BLaER1 (cell line): ENCODE results near the gene C1orf21.

Experiments
- H3K27ac ChIP-seq: shearing (Covaris generic); formaldehyde crosslinking; 2 replicates; pipeline ENCODE4 v1.8.1; 2022
- H3K27me3 ChIP-seq: shearing (Covaris generic); formaldehyde crosslinking; 2 replicates; pipeline ENCODE4 v1.8.1; 2022
- H3K36me3 ChIP-seq: shearing (Covaris generic); formaldehyde crosslinking; 2 replicates; pipeline ENCODE4 v1.8.1; 2022
- H3K4me1 ChIP-seq: shearing (Covaris generic); formaldehyde crosslinking; 2 replicates; pipeline ENCODE4 v1.8.1; 2022
- H3K4me2 ChIP-seq: shearing (Covaris generic); formaldehyde crosslinking; 2 replicates; pipeline ENCODE4 v1.8.1; 2022
- H3K4me3 ChIP-seq: shearing (Covaris generic); formaldehyde crosslinking; 2 replicates; pipeline ENCODE4 v1.8.1; 2022
- H3K9ac ChIP-seq: shearing (Covaris generic); formaldehyde crosslinking; 2 replicates; pipeline ENCODE4 v1.8.1; 2022
- H3K9me3 ChIP-seq: shearing (Covaris generic); formaldehyde crosslinking; 2 replicates; pipeline ENCODE4 v1.8.1; 2022
- H4K20me1 ChIP-seq: shearing (Covaris generic); formaldehyde crosslinking; 2 replicates; pipeline ENCODE4 v1.8.1; 2022
- Cebpa-rat ChIP-seq: shearing (Covaris generic); IDR thresholded peaks from 2 replicates; pipeline ENCODE4 v1.8.1; 2022

Gene C1orf21

DNA sequence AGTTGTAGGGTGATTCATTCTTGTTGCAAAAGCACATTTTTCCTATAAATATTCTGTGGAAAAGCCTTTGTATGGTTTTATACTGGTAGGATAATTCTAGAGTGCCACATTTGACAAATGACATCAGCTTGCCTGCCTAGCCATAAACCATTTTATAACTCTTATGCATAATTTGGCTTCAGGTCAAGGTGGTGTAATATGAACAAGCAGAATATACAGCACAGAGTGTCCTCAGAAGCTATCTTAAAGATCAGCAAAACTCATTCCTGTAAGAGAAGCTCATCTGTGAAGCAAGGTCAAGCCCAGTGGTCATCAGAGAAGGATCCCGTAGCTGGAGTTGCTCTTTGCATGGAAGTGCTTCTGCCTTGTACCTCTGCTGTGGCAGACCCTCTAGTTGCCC lies 24.0 kb upstream of the C1orf21 start:
- Histone ChIP-seq H4K20me1 (no peaks in the 10 kb centered on the region), H3K27ac (no peak overlapping the region), H3K4me3 (no peak overlapping the region), H3K9me3 (no peaks in the 10 kb centered on the region), H3K4me1 (no peaks in the 10 kb centered on the region), H3K4me2 (no peak overlapping the region), H3K36me3 (no peaks in the 10 kb centered on the region), H3K9ac (no peak overlapping the region), H3K27me3 (no peaks in the 10 kb centered on the region)
- no peak for TF ChIP-seq Cebpa-rat

DNA sequence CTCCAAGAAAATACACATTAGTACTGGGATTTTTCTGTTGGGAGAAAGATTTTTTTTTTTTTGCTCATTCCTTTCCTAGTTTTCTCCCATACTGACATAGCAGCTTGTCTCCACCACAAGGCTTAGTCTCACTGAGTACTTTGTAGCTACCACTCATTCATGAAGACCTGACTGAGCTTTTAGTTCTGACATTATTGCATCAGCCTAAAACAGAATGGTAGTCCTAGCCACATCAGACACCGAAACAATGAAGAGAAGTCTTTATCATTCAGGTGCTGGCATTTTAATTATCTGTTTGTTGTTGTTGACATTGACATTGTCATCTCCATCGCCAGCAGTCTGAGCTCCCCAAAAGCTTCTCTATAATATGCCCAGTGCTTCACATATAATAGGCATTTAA lies 21.1 kb upstream of the C1orf21 start:
- H3K36me3 ChIP-seq, result no peaks in the 10 kb centered on the region
- H4K20me1 ChIP-seq, result no peaks in the 10 kb centered on the region
- no peak overlapping the region for H3K27ac ChIP-seq
- no peak overlapping the region for H3K4me2 ChIP-seq
- no peak for TF ChIP-seq Cebpa-rat
- no peak overlapping the region for H3K9ac ChIP-seq
- H3K9me3 ChIP-seq, result no peaks in the 10 kb centered on the region
- no peaks in the 10 kb centered on the region for H3K27me3 ChIP-seq
- no peaks in the 10 kb centered on the region for H3K4me1 ChIP-seq
- H3K4me3 ChIP-seq, result no peak overlapping the region

DNA sequence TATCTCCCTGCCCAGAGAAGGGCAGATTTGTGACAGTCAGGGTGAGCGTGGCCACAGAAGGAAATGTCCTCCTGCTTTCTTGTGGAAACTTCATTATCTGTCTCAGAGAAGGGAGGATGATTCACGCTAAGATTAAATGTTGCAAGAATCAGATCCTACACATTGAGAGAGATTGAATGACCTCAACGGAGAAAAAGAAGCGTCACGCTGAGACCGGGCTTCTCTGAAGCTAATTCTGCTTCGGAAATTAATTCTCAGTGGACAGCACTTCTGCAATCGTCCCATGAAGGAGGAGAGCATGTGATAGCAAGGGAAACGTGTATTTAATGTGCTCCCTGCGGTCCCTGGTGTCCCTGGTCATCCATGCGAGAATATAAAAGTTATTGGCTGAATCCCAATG lies 19.8 kb upstream of the C1orf21 start:
- no peak for TF ChIP-seq Cebpa-rat
- Histone ChIP-seq H3K4me1 (no peaks in the 10 kb centered on the region), H3K4me2 (no peak overlapping the region), H3K36me3 (no peaks in the 10 kb centered on the region), H3K9me3 (no peaks in the 10 kb centered on the region), H3K9ac (no peak overlapping the region), H3K4me3 (no peak overlapping the region), H3K27ac (no peak overlapping the region), H3K27me3 (no peaks in the 10 kb centered on the region), H4K20me1 (no peaks in the 10 kb centered on the region)

DNA sequence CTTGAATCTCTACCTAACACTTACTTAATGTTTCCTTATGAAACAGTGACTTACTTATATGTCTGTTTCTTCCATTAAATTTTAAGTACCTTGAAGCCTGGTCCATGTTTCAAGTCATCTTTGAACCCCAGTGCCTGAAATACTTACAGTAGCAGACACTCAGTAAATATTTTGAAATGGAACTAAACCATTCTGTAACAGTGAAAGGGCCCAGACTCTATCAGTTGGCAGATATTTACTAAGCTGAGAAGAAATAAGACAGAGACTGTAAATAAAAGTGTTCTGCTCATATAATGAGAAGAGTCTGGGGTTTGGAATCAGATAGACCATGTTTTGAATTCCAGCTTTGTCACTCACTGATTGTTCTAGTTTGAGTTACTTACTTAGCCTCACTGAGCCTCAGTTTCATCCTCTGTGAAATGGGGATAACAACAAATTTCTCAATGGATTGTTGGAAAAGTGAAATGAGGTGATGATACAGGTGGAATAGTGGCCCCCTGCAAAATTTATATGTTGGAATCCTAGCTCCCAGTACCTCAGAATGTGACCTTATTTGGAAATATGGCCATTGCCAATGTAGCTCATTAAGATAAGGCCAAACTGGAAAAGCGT lies 19.3 kb upstream of the C1orf21 start:
- Histone ChIP-seq H3K27ac (no peak overlapping the region), H3K27me3 (no peaks in the 10 kb centered on the region), H3K4me3 (no peak overlapping the region), H3K4me1 (no peaks in the 10 kb centered on the region), H3K36me3 (no peaks in the 10 kb centered on the region), H3K9ac (no peak overlapping the region), H3K4me2 (no peak overlapping the region), H4K20me1 (no peaks in the 10 kb centered on the region), H3K9me3 (no peaks in the 10 kb centered on the region)
- no peak for TF ChIP-seq Cebpa-rat

DNA sequence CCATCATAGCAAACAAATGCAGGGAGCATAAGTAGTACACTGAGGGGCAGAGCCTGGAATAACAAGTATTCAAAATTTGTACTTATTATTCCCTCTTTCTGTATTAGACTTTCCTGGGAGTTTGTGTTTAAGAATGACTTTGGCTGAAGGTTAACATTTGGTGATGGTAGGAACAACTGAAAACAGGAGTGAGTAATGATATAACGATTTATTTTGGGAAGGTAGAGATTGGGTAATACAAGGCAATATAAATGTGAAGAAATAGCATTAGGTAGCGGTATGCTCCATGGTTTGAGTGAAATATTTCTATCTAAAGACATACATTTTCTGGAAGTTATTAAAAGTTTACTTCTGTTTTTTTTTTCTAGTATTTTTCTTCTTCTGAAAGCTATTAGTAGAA lies 18.5 kb upstream of the C1orf21 start:
- no peaks in the 10 kb centered on the region for H3K9me3 ChIP-seq
- no peak overlapping the region for H3K4me3 ChIP-seq
- no peak for TF ChIP-seq Cebpa-rat
- H3K27me3 ChIP-seq, result no peaks in the 10 kb centered on the region
- H3K27ac ChIP-seq, result no peak overlapping the region
- H4K20me1 ChIP-seq, result no peaks in the 10 kb centered on the region
- H3K4me2 ChIP-seq, result no peak overlapping the region
- H3K4me1 ChIP-seq, result no peaks in the 10 kb centered on the region
- no peaks in the 10 kb centered on the region for H3K36me3 ChIP-seq
- no peak overlapping the region for H3K9ac ChIP-seq

DNA sequence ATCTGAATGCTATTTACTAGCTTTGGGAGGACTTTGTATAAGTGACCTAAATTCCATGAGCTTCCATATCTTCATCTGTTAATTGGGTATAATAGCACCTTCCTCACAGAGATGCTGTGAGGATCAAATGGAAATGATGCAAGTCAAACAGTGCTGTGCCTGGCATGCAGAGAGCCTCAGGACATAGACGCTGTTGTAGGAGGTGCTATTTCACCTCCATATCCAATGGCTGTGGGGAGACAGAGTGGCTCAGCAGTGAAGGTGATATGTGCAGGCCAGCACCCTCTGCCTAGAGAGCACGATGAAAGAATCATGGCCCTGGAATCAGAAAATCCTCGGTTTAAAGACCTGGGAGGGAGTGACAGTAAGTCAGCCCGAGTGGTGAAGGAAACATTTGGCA lies 16.0 kb upstream of the C1orf21 start:
- no peak for TF ChIP-seq Cebpa-rat
- Histone ChIP-seq H3K9ac (no peak overlapping the region), H3K27ac (no peak overlapping the region), H4K20me1 (no peaks in the 10 kb centered on the region), H3K27me3 (no peaks in the 10 kb centered on the region), H3K9me3 (no peaks in the 10 kb centered on the region), H3K4me1 (no peaks in the 10 kb centered on the region), H3K4me2 (no peak overlapping the region), H3K36me3 (no peaks in the 10 kb centered on the region), H3K4me3 (no peak overlapping the region)

DNA sequence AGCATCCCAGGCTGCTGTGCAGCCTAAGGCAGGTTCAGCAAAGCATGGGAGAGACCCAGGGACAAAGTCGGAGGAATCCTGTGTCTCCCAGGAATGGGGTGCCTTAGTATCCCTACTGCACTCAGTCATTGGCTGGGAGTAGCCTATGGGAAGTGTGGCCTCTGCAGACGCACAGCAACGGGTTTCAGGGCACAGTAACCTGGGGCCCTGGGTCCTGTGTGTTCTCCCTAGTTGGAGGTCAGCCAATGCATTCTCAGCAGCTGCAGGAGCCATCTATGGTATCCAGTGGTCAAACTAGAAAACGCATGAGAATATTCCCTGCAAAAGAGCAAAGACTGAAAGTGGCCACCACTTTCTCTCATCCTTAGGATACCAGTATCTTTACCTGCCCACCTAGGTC lies 13.7 kb upstream of the C1orf21 start:
- Histone ChIP-seq H3K4me3 (no peak overlapping the region), H3K4me1 (no peaks in the 10 kb centered on the region), H3K9me3 (no peaks in the 10 kb centered on the region), H3K27me3 (no peaks in the 10 kb centered on the region), H3K27ac (no peak overlapping the region), H3K4me2 (no peak overlapping the region), H4K20me1 (no peaks in the 10 kb centered on the region), H3K9ac (no peak overlapping the region), H3K36me3 (no peaks in the 10 kb centered on the region)
- no peak for TF ChIP-seq Cebpa-rat

DNA sequence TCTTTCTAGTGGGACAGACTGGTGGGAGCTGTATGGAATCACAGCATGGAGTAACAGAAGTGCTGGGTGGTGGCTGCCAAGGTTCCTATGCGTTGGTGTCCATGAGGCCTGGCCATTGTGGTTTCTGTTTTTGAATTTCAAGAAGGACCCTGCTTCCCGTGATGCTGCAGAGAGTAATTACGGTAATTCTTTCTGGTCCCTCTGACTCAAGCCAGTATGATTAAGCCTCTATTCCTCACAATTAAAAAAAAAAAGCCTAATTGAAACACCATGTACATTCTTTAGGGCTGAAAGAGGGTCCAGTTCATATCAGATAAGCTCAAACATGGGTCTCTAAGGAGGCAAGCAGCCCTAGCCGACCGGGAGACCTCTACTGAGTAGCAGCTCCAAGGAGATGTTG lies 10.5 kb upstream of the C1orf21 start:
- Histone ChIP-seq H3K4me1 (no peaks in the 10 kb centered on the region), H3K36me3 (no peaks in the 10 kb centered on the region), H3K4me2 (no peak overlapping the region), H4K20me1 (no peaks in the 10 kb centered on the region), H3K4me3 (no peak overlapping the region), H3K9me3 (no peaks in the 10 kb centered on the region), H3K9ac (no peak overlapping the region), H3K27me3 (no peaks in the 10 kb centered on the region), H3K27ac (no peak overlapping the region)
- TF ChIP-seq Cebpa-rat, result no peak

DNA sequence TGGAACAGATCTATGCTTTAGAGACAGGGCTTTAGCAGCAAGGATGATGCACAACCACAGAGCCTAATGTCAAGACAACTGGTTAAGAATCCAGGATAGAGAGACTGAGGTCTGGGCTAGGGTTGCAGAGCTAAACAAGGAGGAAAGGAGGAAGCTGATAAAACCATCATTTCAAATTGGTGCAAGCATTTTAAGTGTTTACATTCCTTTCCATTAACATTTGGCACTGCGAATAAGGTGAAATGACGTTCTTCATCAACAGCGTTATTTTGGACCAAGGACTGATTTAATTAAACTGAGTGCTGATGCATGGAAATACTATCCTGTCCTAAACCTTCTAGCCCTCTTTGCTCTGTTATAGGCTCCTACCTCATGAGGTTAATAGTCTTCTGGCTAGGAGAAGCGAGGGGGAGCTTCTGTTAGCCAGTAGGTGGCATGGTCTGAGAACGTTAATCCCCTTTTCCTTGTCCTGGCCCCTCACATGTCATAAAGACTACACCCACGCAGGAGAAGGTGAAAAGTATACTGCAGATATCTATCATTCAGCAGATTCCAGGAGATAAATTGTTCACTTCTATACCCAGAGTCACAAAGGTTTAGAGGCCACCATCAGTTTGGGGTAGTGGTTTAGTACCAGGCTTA lies 7.6 kb upstream of the C1orf21 start:
- Histone ChIP-seq H4K20me1 (no peaks in the 10 kb centered on the region), H3K4me2 (no peak overlapping the region), H3K9ac (no peak overlapping the region), H3K27me3 (no peaks in the 10 kb centered on the region), H3K27ac (no peak overlapping the region), H3K4me1 (no peaks in the 10 kb centered on the region), H3K9me3 (no peaks in the 10 kb centered on the region), H3K36me3 (no peaks in the 10 kb centered on the region), H3K4me3 (no peak overlapping the region)
- TF ChIP-seq Cebpa-rat, result no peak

DNA sequence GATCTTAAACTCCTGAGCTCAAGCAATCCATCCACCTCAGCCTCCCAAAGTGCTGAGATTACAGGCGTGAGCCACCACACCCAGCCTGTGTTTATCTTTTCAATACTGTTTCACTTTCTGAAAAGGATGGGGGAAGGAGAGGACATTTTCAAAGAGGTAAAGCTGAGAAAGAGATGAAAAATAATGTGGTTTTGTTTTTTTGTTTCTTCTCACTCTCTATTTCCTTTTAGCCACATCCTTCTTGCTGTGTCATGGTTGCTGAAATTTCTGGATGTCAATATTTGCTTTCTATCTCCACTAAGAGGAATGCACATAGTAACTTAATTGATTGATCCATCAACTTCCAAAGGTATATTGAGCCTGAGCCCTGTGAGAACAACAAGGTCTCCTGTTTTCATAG lies 6.4 kb upstream of the C1orf21 start:
- Histone ChIP-seq H3K27me3 (peaks cover 4% of the 10 kb centered on the region; the same call in 1 of the 2 replicates), H3K4me3 (no peak overlapping the region), H4K20me1 (no peaks in the 10 kb centered on the region), H3K4me2 (no peak overlapping the region), H3K9ac (no peak overlapping the region), H3K27ac (no peak overlapping the region), H3K9me3 (no peaks in the 10 kb centered on the region), H3K36me3 (no peaks in the 10 kb centered on the region), H3K4me1 (no peaks in the 10 kb centered on the region)
- no peak for TF ChIP-seq Cebpa-rat

DNA sequence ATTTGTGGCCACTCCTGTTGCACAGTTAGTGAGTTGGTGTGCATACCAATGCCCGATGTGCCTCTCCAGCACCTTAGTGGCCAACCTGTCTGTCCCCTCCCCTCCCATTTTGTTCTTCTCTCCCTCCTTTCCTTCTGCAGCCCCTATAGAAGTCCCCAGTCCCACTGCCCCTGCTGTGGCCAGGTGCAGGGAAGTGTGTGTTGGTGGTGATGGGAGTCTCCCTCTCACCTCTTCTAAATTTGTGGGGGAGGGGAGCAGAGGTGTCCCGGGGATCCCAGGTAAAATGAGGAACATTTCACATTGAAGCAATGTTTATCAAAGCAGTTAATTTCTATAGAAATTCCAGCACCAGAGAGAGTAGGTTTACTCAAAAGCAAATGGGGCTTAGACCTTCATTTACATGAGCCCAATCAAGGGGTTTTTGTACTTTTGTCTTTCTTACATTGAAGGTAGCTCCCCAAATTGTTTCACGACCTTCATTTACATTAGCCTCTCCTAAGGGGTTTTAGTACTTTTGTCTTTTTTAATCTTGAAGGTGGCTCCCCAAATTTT lies 3.0 kb upstream of the C1orf21 start:
- H3K36me3 ChIP-seq, result no peaks in the 10 kb centered on the region
- TF ChIP-seq Cebpa-rat, result no peak
- H3K4me3 ChIP-seq, result no peak overlapping the region
- peaks cover 16% of the 10 kb centered on the region for H3K4me1 ChIP-seq
- H4K20me1 ChIP-seq, result peaks cover 7% of the 10 kb centered on the region; the same call in 1 of the 2 replicates
- no peak overlapping the region for H3K9ac ChIP-seq
- H3K9me3 ChIP-seq, result no peaks in the 10 kb centered on the region
- H3K27ac ChIP-seq, result no peak overlapping the region
- H3K4me2 ChIP-seq, result no peak overlapping the region
- H3K27me3 ChIP-seq, result peaks cover 32% of the 10 kb centered on the region
